ENCODE results near the gene BIN2. TPM values are rescaled to one million over a fixed set of nuclear protein-coding genes. Genes with fewer than 3 reads are reported as not detected.

The BIN2 gene
- total and polyA plus RNA-seq, 2 experiments from 2014 or later: not detected

DNA sequence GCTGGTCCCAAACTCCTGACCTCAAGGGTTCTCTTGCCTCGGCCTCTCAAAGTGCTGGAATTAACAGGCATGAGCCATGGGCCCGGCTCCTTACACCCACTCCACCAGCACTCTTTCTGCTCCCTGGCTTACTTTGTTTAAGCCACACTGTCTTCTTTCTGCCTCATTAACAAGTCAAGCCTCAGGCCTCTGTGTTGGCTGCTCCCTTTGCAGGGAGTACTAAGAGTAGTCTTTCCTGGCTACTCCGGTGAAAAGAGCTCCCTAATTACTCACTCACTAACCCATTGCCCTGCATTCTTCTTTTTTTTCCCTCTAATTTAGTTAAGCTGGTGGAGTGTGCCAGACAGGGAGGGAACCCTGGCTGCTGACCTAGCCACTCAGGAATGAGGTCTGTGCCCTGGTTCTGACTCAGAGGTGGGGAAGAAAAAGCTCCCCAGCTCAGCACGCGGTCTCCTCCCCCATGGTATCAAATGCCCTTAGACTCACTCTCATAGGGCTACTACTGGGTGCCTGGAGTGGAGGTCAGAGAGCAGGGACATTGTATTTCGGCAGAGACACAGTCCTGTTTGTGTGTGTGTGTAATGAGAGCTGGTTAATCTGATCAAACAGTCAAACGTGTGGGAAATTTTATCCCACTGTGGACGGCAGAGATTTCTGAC, 47.5 kb upstream of the BIN2 start:
- Mint-ChIP-seq H3K27me3 (ENCODE audit: insufficient read depth, low read depth, poor library complexity) (no peaks in the 10 kb centered on the region), H3K4me1 (peaks cover 26% of the 10 kb centered on the region), H3K27ac (peak overlapping the region; percentile 18; the same call in 1 of the 2 replicates), H3K36me3 (ENCODE audit: low read depth) (peaks cover 16% of the 10 kb centered on the region), H3K9me3 (no peaks in the 10 kb centered on the region), H3K4me3 (no peak overlapping the region)
- ATAC-seq (peak; percentile 86), DNase-seq (ENCODE audit: low spot score) (peak; percentile 46)
- Histone ChIP-seq H2AFZ (no peak overlapping the region), H3K9me2 (ENCODE audit: insufficient read depth) (no peaks in the 10 kb centered on the region), H3K27ac (ENCODE audit: low read depth) (peak overlapping the region; percentile 42; the same call in 1 of the 2 replicates), H3F3A (replicated peaks; ENCODE audit: low read depth) (0 out of 2 replicates have a peak, but pooled peaks cover 2% of the 10 kb centered on the region), H3K4me2 (no peak overlapping the region), H3K4me1 (ENCODE audit: insufficient read depth) (peaks cover 12% of the 10 kb centered on the region; the same call in 1 of the 2 replicates), H3K79me2 (replicated peaks; ENCODE audit: insufficient read depth) (no peaks in the 10 kb centered on the region), H4K20me1 (replicated peaks; ENCODE audit: insufficient read depth) (no peaks in the 10 kb centered on the region; the same call in 1 of the 2 replicates), H3K4me3 (no peak overlapping the region), H3K27me3 (ENCODE audit: insufficient read depth) (no peaks in the 10 kb centered on the region), H3K36me3 (ENCODE audit: insufficient read depth) (peaks cover 4% of the 10 kb centered on the region; the same call in 1 of the 2 replicates)
- no peak for TF ChIP-seq EZH2phosphoT487 (IDR thresholded peaks at IDR 0.05; ENCODE audit: unreplicated experiment)
- no peak for TF ChIP-seq CREB1 (CRISPR knock-in tag; IDR thresholded peaks at IDR 0.05; ENCODE audit: low read depth)
- TF ChIP-seq, protein P1, sequence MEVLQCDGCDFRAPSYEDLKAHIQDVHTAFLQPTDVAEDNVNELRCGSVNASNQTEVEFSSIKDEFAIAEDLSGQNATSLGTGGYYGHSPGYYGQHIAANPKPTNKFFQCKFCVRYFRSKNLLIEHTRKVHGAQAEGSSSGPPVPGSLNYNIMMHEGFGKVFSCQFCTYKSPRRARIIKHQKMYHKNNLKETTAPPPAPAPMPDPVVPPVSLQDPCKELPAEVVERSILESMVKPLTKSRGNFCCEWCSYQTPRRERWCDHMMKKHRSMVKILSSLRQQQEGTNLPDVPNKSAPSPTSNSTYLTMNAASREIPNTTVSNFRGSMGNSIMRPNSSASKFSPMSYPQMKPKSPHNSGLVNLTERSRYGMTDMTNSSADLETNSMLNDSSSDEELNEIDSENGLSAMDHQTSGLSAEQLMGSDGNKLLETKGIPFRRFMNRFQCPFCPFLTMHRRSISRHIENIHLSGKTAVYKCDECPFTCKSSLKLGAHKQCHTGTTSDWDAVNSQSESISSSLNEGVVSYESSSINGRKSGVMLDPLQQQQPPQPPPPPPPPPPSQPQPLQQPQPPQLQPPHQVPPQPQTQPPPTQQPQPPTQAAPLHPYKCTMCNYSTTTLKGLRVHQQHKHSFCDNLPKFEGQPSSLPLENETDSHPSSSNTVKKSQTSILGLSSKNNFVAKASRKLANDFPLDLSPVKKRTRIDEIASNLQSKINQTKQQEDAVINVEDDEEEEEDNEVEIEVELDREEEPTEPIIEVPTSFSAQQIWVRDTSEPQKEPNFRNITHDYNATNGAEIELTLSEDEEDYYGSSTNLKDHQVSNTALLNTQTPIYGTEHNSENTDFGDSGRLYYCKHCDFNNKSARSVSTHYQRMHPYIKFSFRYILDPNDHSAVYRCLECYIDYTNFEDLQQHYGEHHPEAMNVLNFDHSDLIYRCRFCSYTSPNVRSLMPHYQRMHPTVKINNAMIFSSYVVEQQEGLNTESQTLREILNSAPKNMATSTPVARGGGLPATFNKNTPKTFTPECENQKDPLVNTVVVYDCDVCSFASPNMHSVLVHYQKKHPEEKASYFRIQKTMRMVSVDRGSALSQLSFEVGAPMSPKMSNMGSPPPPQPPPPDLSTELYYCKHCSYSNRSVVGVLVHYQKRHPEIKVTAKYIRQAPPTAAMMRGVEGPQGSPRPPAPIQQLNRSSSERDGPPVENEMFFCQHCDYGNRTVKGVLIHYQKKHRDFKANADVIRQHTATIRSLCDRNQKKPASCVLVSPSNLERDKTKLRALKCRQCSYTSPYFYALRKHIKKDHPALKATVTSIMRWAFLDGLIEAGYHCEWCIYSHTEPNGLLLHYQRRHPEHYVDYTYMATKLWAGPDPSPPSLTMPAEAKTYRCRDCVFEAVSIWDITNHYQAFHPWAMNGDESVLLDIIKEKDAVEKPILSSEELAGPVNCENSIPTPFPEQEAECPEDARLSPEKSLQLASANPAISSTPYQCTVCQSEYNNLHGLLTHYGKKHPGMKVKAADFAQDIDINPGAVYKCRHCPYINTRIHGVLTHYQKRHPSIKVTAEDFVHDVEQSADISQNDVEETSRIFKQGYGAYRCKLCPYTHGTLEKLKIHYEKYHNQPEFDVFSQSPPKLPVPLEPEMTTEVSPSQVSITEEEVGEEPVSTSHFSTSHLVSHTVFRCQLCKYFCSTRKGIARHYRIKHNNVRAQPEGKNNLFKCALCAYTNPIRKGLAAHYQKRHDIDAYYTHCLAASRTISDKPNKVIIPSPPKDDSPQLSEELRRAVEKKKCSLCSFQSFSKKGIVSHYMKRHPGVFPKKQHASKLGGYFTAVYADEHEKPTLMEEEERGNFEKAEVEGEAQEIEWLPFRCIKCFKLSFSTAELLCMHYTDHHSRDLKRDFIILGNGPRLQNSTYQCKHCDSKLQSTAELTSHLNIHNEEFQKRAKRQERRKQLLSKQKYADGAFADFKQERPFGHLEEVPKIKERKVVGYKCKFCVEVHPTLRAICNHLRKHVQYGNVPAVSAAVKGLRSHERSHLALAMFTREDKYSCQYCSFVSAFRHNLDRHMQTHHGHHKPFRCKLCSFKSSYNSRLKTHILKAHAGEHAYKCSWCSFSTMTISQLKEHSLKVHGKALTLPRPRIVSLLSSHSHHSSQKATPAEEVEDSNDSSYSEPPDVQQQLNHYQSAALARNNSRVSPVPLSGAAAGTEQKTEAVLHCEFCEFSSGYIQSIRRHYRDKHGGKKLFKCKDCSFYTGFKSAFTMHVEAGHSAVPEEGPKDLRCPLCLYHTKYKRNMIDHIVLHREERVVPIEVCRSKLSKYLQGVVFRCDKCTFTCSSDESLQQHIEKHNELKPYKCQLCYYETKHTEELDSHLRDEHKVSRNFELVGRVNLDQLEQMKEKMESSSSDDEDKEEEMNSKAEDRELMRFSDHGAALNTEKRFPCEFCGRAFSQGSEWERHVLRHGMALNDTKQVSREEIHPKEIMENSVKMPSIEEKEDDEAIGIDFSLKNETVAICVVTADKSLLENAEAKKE (CRISPR knock-in tag; IDR thresholded peaks at IDR 0.05): no peak
- TF ChIP-seq ZNF331 (CRISPR knock-in tag; IDR thresholded peaks at IDR 0.05; ENCODE audit: low read depth): no peak
- no peak for TF ChIP-seq NANOG (IDR thresholded peaks at IDR 0.05; ENCODE audit: borderline replicate concordance)
- no peak for TF ChIP-seq EZH2 (IDR thresholded peaks at IDR 0.05; ENCODE audit: low read depth, unreplicated experiment)
- no peak for TF ChIP-seq POLR2AphosphoS5 (IDR thresholded peaks at IDR 0.05; ENCODE audit: low read depth)
- TF ChIP-seq, protein P2, sequence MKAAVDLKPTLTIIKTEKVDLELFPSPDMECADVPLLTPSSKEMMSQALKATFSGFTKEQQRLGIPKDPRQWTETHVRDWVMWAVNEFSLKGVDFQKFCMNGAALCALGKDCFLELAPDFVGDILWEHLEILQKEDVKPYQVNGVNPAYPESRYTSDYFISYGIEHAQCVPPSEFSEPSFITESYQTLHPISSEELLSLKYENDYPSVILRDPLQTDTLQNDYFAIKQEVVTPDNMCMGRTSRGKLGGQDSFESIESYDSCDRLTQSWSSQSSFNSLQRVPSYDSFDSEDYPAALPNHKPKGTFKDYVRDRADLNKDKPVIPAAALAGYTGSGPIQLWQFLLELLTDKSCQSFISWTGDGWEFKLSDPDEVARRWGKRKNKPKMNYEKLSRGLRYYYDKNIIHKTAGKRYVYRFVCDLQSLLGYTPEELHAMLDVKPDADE (IDR thresholded peaks at IDR 0.05): no peak
- TF ChIP-seq STAT1 (IDR thresholded peaks at IDR 0.05; ENCODE audit: unreplicated experiment): no peak
- TF ChIP-seq, protein P3, sequence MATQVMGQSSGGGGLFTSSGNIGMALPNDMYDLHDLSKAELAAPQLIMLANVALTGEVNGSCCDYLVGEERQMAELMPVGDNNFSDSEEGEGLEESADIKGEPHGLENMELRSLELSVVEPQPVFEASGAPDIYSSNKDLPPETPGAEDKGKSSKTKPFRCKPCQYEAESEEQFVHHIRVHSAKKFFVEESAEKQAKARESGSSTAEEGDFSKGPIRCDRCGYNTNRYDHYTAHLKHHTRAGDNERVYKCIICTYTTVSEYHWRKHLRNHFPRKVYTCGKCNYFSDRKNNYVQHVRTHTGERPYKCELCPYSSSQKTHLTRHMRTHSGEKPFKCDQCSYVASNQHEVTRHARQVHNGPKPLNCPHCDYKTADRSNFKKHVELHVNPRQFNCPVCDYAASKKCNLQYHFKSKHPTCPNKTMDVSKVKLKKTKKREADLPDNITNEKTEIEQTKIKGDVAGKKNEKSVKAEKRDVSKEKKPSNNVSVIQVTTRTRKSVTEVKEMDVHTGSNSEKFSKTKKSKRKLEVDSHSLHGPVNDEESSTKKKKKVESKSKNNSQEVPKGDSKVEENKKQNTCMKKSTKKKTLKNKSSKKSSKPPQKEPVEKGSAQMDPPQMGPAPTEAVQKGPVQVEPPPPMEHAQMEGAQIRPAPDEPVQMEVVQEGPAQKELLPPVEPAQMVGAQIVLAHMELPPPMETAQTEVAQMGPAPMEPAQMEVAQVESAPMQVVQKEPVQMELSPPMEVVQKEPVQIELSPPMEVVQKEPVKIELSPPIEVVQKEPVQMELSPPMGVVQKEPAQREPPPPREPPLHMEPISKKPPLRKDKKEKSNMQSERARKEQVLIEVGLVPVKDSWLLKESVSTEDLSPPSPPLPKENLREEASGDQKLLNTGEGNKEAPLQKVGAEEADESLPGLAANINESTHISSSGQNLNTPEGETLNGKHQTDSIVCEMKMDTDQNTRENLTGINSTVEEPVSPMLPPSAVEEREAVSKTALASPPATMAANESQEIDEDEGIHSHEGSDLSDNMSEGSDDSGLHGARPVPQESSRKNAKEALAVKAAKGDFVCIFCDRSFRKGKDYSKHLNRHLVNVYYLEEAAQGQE (IDR thresholded peaks at IDR 0.05; ENCODE audit: unreplicated experiment): no peak
- TF ChIP-seq, protein P4, sequence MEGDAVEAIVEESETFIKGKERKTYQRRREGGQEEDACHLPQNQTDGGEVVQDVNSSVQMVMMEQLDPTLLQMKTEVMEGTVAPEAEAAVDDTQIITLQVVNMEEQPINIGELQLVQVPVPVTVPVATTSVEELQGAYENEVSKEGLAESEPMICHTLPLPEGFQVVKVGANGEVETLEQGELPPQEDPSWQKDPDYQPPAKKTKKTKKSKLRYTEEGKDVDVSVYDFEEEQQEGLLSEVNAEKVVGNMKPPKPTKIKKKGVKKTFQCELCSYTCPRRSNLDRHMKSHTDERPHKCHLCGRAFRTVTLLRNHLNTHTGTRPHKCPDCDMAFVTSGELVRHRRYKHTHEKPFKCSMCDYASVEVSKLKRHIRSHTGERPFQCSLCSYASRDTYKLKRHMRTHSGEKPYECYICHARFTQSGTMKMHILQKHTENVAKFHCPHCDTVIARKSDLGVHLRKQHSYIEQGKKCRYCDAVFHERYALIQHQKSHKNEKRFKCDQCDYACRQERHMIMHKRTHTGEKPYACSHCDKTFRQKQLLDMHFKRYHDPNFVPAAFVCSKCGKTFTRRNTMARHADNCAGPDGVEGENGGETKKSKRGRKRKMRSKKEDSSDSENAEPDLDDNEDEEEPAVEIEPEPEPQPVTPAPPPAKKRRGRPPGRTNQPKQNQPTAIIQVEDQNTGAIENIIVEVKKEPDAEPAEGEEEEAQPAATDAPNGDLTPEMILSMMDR (conservative IDR thresholded peaks at IDR 0.05; ENCODE audit: low read depth in 2 of 2): no peak
- no peak for TF ChIP-seq JUNB (IDR thresholded peaks at IDR 0.05; ENCODE audit: unreplicated experiment)
- TF ChIP-seq ZNF114 (CRISPR knock-in tag; IDR thresholded peaks at IDR 0.05): no peak

Data from GM23338 (cell line).